Activated T-helper 2 cell treated with anti-CD3 and anti-CD28 coated beads, Interferon-gamma antibody, Interleukin-2, Interleukin-4, amounts not matched to agents 10 μg/mL and 5 μg/mL and 100 μg/mL, durations not matched to agents 14 hours and 24 hours and 36 hours (primary cell): ENCODE data around the gene MGAT5B. TPM values are rescaled to one million over a fixed set of nuclear protein-coding genes. Genes with fewer than 3 reads are reported as not detected.

Experiments
- DNase-seq: peaks from one replicate; pipeline ENCODE4 v3.0.0; 2021; ENCODE audit warnings: low spot score
- H3K27ac Mint-ChIP-seq: one replicate; pipeline ENCODE4 v1.8.0; 2021; ENCODE audit warnings: mixed read lengths
- H3K27me3 Mint-ChIP-seq: one replicate; pipeline ENCODE4 v1.8.0; 2021; ENCODE audit warnings: low read depth, mixed read lengths
- H3K36me3 Mint-ChIP-seq: one replicate; pipeline ENCODE4 v1.8.0; 2021; ENCODE audit warnings: low read depth, mixed read lengths
- H3K4me1 Mint-ChIP-seq: one replicate; pipeline ENCODE4 v1.8.0; 2021; ENCODE audit warnings: low read depth, mixed read lengths
- H3K4me3 Mint-ChIP-seq: one replicate; pipeline ENCODE4 v1.8.0; 2021; ENCODE audit warnings: low read depth, mild to moderate bottlenecking, moderate library complexity, mixed read lengths
- H3K9me3 Mint-ChIP-seq: one replicate; pipeline ENCODE4 v1.8.0; 2021; ENCODE audit warnings: mixed read lengths
- intact Hi-C: fragments of 100-400 bp; cut with micrococcal nuclease; formaldehyde crosslinking; loops from one replicate; pipeline ENCODE4 v1.15.1; 2023
- total RNA-seq: library from RNA; stranded (reverse); gene quantifications from 2 replicates; pipeline ENCODE4 v1.2.3, GENCODE V29; 2022

Gene MGAT5B
- total RNA-seq, 1 donor from 2014 or later = 0.55 TPM

DNA sequence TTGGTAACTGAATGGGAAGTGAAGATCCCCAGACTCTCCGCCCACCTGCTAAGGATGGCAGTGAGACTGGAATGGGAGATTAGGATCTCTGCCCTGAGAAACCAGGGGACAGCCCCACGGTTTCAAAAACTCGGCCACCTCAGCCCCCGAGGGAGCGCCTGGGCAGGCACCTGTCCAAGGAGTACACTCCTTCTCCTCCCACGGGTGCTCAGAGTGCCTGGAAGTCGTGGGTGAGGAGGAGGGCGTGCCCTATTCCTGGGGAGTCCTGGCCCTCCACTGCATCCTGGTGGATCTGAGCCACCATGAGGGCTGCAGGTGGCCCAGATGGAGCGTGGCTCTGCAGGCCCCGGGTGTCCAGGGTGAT is 78.5 kb downstream of the MGAT5B start:
- intact Hi-C loops = no loop called here
- Mint-ChIP-seq H3K9me3 (no peaks in the 10 kb centered on the region), H3K27me3 (no peaks in the 10 kb centered on the region), H3K4me1 (no peaks in the 10 kb centered on the region), H3K36me3 (no peaks in the 10 kb centered on the region), H3K27ac (no peak overlapping the region), H3K4me3 (no peak overlapping the region)
- no peak for DNase-seq

DNA sequence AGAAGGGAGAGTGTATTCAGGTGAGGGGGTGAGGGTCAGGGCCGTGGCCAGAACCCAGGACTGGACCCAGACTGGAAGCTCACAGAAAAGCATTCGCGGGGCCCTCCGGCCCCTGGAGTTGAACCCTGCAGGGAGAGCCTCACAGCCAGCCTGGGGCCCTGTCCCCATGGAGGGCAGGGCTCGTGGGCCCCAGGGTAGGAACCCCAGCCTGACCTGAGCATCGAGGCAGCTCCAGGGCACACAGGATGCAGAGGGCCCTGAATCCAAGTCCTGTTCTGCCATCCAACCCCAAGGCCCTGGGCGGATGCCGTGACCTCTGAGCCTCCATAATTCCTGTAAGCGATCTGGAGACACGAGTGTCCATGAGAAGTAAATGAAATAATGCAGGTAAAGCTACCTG is 79.1 kb downstream of the MGAT5B start:
- H3K4me3 Mint-ChIP-seq = no peak overlapping the region
- H3K36me3 Mint-ChIP-seq = no peaks in the 10 kb centered on the region
- DNase-seq = no peak
- H3K27me3 Mint-ChIP-seq = no peaks in the 10 kb centered on the region
- H3K4me1 Mint-ChIP-seq = no peaks in the 10 kb centered on the region
- intact Hi-C loops = no loop called here
- H3K27ac Mint-ChIP-seq = no peak overlapping the region
- no peaks in the 10 kb centered on the region for H3K9me3 Mint-ChIP-seq

DNA sequence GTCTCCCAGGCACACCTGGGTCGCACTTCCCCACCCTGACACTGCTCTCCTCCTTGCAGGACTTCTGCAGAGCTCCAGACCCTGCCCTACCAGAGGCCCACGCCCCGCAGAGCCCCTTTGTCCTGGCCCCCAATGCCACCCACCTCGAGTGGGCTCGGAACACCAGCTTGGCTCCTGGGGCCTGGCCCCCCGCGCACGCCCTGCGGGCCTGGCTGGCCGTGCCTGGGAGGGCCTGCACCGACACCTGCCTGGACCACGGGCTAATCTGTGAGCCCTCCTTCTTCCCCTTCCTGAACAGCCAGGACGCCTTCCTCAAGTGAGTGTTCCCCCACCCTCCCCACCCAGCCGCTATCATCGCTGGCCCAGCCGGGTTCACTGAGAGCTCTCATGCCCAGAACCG is 79.6 kb downstream of the MGAT5B start:
- DNase-seq = no peak
- H3K36me3 Mint-ChIP-seq = no peaks in the 10 kb centered on the region
- intact Hi-C loops = no loop called here
- no peak overlapping the region for H3K27ac Mint-ChIP-seq
- H3K9me3 Mint-ChIP-seq = no peaks in the 10 kb centered on the region
- no peaks in the 10 kb centered on the region for H3K4me1 Mint-ChIP-seq
- no peak overlapping the region for H3K4me3 Mint-ChIP-seq
- no peaks in the 10 kb centered on the region for H3K27me3 Mint-ChIP-seq

DNA sequence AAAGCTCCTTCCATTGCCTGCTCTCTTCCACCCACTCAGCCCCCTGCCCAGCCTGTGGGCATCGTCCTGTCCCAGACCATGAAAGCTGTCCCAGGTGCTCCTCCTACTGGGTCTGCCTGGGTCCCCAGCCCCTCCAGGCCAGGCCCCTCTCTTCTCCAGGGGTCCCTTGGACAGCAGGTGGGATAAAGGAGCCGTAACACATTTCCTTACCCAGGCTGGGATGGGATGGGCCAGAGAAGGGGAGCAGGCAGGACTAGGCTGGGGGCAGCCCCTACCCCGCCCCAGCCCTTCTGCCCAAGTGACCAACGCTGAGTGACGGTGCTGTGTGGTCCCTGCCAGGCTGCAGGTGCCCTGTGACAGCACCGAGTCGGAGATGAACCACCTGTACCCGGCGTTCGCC is 80.1 kb downstream of the MGAT5B start:
- no peak overlapping the region for H3K4me3 Mint-ChIP-seq
- H3K9me3 Mint-ChIP-seq = no peaks in the 10 kb centered on the region
- intact Hi-C loops = no loop called here
- no peak overlapping the region for H3K27ac Mint-ChIP-seq
- no peaks in the 10 kb centered on the region for H3K27me3 Mint-ChIP-seq
- DNase-seq = no peak
- no peaks in the 10 kb centered on the region for H3K36me3 Mint-ChIP-seq
- no peaks in the 10 kb centered on the region for H3K4me1 Mint-ChIP-seq

DNA sequence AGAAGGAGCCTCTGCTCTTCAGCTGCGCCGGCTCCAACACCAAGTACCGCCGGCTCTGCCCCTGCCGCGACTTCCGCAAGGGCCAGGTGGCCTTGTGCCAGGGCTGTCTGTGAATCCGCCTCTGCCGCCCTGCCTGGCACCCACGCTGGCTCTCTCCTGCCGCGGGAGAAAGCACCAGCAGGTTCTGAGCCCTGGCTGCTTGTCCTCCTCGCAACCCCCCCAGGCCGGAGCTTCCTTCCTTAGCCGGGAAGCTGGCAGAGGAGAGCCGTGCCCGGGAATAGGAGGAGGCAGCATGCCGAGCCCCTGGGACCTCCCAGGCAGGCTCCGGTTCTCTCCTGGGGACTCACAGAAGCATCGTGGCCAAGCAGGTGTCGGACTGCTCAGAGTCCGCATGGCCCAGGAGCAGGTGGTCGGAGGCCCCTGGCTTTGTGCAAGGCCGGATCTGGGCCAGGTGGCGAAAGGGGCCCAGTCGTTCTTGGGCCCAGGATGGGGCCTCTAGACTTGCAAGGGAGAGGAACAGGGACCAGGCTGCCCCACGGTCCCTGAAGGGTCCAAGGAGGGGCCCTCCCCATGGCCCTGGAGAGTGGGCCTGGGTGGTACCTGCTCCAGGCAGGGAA is 80.6 kb downstream of the MGAT5B start:
- Mint-ChIP-seq H3K27ac (no peak overlapping the region), H3K4me3 (no peak overlapping the region), H3K27me3 (no peaks in the 10 kb centered on the region), H3K4me1 (no peaks in the 10 kb centered on the region), H3K36me3 (no peaks in the 10 kb centered on the region), H3K9me3 (no peaks in the 10 kb centered on the region)
- no peak for DNase-seq
- intact Hi-C loops = no loop called here

DNA sequence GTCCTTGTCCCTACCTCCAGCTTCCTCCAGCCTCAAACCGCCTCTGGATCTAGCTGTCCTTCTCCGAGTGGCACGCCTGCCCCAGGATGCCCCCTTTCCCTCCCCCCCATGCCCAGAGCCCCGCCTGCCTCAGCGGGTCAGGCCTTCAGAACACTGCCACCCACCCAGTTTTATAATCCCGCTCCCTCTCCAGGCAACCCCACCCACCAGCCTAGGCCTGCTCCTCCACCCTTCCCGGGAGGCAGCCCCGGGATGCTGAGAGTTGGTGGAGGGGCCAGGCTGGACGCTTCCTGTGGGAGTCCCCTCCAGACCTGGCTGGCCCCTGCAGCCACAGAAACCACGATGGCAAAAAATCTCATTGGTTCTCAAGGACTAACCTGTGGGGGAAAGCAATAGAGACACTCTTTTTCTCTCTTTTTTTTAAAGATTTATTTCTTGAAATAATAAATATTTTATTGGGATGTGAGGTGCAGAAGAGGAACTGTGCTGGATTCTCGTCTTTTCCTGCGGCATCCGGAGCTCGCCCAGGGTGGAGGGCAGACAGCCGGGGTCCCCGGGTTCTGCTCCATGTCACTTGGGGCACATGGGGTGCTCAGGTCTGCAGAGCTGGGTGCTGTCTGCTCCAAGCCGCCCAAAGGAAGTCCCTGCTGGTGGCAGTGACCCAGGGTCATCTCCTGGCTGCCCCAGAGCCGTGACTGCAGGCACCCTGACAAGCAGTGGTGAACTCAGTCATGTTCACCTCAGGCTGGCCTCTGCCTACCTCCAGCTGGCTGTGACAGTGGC is 81.9 kb downstream of the MGAT5B start:
- intact Hi-C loops = no loop called here
- Mint-ChIP-seq H3K9me3 (no peaks in the 10 kb centered on the region), H3K4me3 (no peak overlapping the region), H3K36me3 (no peaks in the 10 kb centered on the region), H3K27me3 (peaks cover 3% of the 10 kb centered on the region), H3K27ac (no peak overlapping the region), H3K4me1 (no peaks in the 10 kb centered on the region)
- DNase-seq = no peak

DNA sequence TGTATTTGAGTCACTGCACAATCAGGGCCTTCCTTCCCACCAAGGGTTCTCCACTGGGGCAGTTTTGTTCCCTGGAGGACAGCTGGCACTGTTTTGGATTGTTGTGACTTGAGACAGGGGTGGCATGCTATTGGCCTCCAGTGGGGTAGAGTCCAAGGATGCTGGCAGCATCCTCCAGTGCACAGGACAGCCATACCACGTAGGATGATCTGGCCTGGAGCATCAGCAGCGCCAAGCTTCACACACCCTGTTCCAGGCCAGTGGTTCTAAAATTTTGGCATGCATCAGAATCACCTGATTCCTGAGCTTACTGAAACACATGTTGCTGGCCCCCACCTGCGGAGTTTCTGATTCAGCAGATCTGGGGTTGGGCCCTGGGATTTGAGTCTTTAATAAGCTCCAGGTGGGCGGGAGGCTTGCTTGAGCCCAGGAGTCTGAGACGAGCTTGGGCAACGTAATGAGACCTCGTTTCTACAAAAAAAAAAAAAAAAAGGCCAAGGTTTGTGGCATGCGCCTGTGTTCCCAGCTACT is 83.2 kb downstream of the MGAT5B start:
- Mint-ChIP-seq H3K9me3 (no peaks in the 10 kb centered on the region), H3K4me3 (no peak overlapping the region)
- intact Hi-C loops = no loop called here

DNA sequence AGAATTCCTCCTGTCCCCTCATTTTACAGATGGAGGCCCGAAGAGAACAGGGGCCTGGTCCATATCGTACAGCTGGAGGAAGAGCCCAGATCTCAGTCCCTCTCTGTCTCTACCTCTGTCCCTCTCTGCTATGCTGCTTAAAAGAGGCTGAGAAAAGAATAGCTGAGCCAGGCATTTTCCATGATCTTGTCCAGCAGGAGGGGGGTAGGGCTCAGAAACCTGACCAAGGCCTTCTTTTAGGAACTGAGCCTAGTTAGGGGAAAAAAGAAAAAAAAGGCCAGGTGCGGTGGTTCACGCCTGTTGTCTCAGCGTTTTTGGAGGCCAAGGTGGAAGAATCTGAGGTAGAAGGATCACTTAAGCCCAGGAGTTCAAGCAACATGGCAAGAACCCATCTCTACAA is 84.2 kb downstream of the MGAT5B start:
- Mint-ChIP-seq H3K4me1 (no peaks in the 10 kb centered on the region), H3K27ac (no peak overlapping the region), H3K36me3 (no peaks in the 10 kb centered on the region), H3K4me3 (no peak overlapping the region), H3K27me3 (peaks cover 3% of the 10 kb centered on the region), H3K9me3 (no peaks in the 10 kb centered on the region)
- intact Hi-C loops = no loop called here
- DNase-seq = no peak

More for the DNA sequence above, 83.2 kb downstream of the MGAT5B start:
- Mint-ChIP-seq H3K36me3 (no peaks in the 10 kb centered on the region), H3K4me1 (no peaks in the 10 kb centered on the region), H3K27me3 (peaks cover 3% of the 10 kb centered on the region), H3K27ac (no peak overlapping the region)
- DNase-seq = no peak

DNA sequence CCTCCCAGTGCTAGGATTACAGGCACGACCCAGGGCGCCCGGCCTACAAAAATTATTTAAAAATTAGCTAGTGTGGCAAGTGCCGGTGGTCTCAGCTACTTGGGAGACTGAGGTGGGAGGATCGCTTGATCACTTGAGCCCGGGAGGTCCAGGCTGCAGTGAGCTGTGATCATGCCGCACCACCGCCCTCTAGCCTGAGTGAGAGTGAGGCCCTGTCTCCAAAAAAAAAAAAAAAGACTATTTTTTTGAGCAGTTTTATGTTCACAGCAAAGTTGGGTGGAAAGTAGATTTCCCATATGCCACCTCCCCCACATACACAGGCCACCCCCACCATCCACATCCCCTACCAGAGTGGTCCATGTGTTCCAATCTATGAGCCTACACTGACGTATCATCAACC is 84.9 kb downstream of the MGAT5B start:
- H3K9me3 Mint-ChIP-seq = no peaks in the 10 kb centered on the region
- H3K4me3 Mint-ChIP-seq = no peak overlapping the region
- intact Hi-C loops = no loop called here
- no peak for DNase-seq
- no peaks in the 10 kb centered on the region for H3K4me1 Mint-ChIP-seq
- no peaks in the 10 kb centered on the region for H3K36me3 Mint-ChIP-seq
- no peak overlapping the region for H3K27ac Mint-ChIP-seq
- H3K27me3 Mint-ChIP-seq = peaks cover 3% of the 10 kb centered on the region

DNA sequence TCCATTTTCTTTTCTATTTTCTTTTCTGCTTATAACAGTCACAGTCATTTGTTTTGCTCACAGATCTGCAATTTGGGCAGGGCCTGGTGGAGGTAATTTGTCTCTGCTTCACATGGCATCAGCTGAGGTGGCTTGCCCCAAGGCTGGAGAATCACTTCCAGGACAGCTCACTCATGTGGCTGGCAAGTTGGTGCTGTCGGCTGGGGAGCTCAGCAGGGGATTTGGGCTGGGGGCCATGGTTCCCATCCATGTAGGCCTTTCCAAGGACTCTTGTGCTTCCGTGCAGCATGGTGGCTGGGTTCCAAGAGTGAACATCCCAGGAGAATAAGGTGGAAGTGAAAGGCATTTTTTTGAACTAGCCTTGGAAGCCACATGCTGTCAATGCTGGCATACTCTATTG is 85.7 kb downstream of the MGAT5B start:
- Mint-ChIP-seq H3K9me3 (no peaks in the 10 kb centered on the region), H3K27ac (no peak overlapping the region), H3K4me1 (no peaks in the 10 kb centered on the region), H3K36me3 (no peaks in the 10 kb centered on the region), H3K4me3 (no peak overlapping the region), H3K27me3 (peaks cover 5% of the 10 kb centered on the region)
- DNase-seq = no peak
- intact Hi-C loops = no loop called here

DNA sequence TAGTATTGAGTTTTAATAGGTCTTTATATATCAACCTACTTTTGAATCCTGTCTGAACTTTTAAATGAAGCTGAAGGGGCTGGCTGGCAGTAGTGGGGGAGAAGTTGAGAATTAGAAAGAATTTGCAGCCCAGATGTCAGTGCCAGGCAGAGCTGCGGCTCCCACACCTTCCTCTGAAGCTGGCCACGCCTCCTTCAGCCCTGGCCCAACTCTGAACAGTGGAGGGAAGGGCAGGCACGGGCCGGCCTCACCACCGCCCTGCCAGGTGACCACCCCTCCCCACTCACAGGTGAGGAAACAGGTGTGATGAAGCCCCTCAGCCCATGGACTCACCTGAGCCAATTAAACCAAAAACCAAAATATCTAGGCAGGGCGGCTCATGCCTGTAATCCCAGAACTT is 87.0 kb downstream of the MGAT5B start:
- Mint-ChIP-seq H3K4me3 (no peak overlapping the region), H3K27me3 (peaks cover 5% of the 10 kb centered on the region), H3K36me3 (no peaks in the 10 kb centered on the region), H3K9me3 (no peaks in the 10 kb centered on the region), H3K4me1 (no peaks in the 10 kb centered on the region), H3K27ac (no peak overlapping the region)
- intact Hi-C loops = no loop called here
- no peak for DNase-seq

DNA sequence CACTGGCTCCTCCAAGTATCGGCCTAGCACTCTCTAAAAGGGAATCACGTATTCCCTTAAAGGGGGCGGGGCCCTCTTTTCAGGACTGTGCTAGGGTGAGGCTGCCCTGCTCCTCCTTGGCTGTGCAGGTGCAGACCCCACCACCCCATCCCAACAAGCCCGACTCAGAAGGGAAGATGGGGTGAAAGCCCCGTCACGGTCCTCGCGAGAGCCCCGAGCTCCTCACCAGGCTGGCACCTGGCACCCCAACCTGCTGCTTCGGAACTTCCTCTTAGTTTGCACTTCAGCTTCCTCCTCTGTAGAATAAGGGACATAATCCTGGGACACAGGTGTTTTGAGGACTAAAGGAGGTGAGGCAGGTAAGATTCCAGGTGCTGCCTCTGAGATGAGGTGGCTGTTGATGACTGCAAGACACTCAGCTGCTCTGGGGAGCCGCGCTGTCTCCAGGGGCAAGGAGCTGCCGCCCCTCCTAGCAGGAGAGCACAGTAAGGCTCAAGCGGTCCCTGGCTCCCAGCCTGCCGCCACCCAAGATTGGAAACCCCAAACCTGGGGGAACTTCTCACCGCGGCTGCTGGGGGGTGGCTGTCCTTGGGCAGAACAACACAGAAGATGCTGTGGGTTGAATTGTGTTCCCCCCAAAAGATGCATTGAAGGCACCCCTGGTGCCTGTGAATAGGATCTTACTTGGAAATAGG is 88.8 kb downstream of the MGAT5B start:
- no peaks in the 10 kb centered on the region for H3K9me3 Mint-ChIP-seq
- no peaks in the 10 kb centered on the region for H3K36me3 Mint-ChIP-seq
- H3K27me3 Mint-ChIP-seq = peaks cover 5% of the 10 kb centered on the region
- H3K27ac Mint-ChIP-seq = no peak overlapping the region
- H3K4me3 Mint-ChIP-seq = no peak overlapping the region
- no peaks in the 10 kb centered on the region for H3K4me1 Mint-ChIP-seq
- intact Hi-C loops = no loop called here
- DNase-seq = no peak
